ENCODE data around the gene KRT86.
"Not testable (repeated sequence)": the region's sequence is repeated elsewhere in the genome, so short reads cannot be mapped to it uniquely, and the experiment has no call there.

GRCh38 chr12:52240247-52240646, 34.2 kb upstream of the KRT86 start:
- TF ChIP-seq, protein P1, sequence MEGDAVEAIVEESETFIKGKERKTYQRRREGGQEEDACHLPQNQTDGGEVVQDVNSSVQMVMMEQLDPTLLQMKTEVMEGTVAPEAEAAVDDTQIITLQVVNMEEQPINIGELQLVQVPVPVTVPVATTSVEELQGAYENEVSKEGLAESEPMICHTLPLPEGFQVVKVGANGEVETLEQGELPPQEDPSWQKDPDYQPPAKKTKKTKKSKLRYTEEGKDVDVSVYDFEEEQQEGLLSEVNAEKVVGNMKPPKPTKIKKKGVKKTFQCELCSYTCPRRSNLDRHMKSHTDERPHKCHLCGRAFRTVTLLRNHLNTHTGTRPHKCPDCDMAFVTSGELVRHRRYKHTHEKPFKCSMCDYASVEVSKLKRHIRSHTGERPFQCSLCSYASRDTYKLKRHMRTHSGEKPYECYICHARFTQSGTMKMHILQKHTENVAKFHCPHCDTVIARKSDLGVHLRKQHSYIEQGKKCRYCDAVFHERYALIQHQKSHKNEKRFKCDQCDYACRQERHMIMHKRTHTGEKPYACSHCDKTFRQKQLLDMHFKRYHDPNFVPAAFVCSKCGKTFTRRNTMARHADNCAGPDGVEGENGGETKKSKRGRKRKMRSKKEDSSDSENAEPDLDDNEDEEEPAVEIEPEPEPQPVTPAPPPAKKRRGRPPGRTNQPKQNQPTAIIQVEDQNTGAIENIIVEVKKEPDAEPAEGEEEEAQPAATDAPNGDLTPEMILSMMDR (conservative IDR thresholded peaks at IDR 0.05), result not testable (repeated sequence)
- TF ChIP-seq ZFX (IDR thresholded peaks at IDR 0.05), result not testable (repeated sequence)

All from C4-2B (cell line).